ENCODE data around the gene MOB3C. TPM values are rescaled to one million over a fixed set of nuclear protein-coding genes. Genes with fewer than 3 reads are reported as not detected.
A peak's percentile ranks its signal among the peaks of the same experiment; 100 is the strongest.
"Not testable (repeated sequence)": the region's sequence is repeated elsewhere in the genome, so short reads cannot be mapped to it uniquely, and the experiment has no call there.

MOB3C gene
- total RNA-seq, result 10 to 100 TPM; 22.4 to 30.8 (median 26.6) TPM

- TF ChIP-seq POLR2A (IDR thresholded peaks at IDR 0.05) (peak in 1 of 2 donors; percentile 87), CTCF (IDR thresholded peaks at IDR 0.05) (no peak)
- intact Hi-C loops (cut with DNase I), result no loop called here
- Histone ChIP-seq H3K27me3 (no peaks in the 10 kb centered on the region), H3K9me3 (no peaks in the 10 kb centered on the region), H3K27ac (peak within 1 kb of the TSS; percentile 82 to 91 (median 87)), H3K4me3 (replicated peaks in 1 of 3) (peak within 1 kb of the TSS; percentile 39 to 83 (median 66)), H3K36me3 (no peaks in the 10 kb centered on the region), H3K4me1 (peaks cover 33 to 49% of the 10 kb centered on the region in 2 donors)
- WGBS, 2 donors, result 0% methylated on average over 28 to 32 of the region's 62 CpGs
- peak; percentile 71 to 73 for DNase-seq
Observed at GRCh38 chr1:46616277-46617107, at the start of gene MOB3C. TSS of gene MOB3C (minus strand) at chr1:46616811. CDS start at chr1:46613321, 3,490 bp downstream.

GRCh38 chr1:46665983-46666382, 49.4 kb upstream of the MOB3C start:
- WGBS, 2 donors, result 80% methylated on average over 2 of the region's 2 CpGs; no CpG with 5 or more reads in 1 of the 2 donors
- no peak for DNase-seq
- TF ChIP-seq POLR2A (IDR thresholded peaks at IDR 0.05), result no peak
- H3K27ac ChIP-seq, result no peak overlapping the region
- H3K4me3 ChIP-seq (replicated peaks in 1 of 3), result no peak overlapping the region
- intact Hi-C loops (cut with DNase I), result no loop called here
- H3K9me3 ChIP-seq, result no peaks in the 10 kb centered on the region
- H3K4me1 ChIP-seq, result peaks cover 12 to 20% of the 10 kb centered on the region in 2 donors
- H3K36me3 ChIP-seq, result peaks cover 0 to 12% of the 10 kb centered on the region in 2 donors
- H3K27me3 ChIP-seq, result no peaks in the 10 kb centered on the region

GRCh38 chr1:46662919-46663318, 46.3 kb upstream of the MOB3C start:
- H3K4me1 ChIP-seq, result peaks cover 12 to 16% of the 10 kb centered on the region in 2 donors
- 99 to 100% methylated on average over 5 of the region's 5 CpGs for WGBS, 2 donors
- H3K27me3 ChIP-seq; H3K9me3 ChIP-seq; intact Hi-C loops (cut with DNase I); H3K4me3 ChIP-seq (replicated peaks in 1 of 3); H3K27ac ChIP-seq; DNase-seq: not testable (repeated sequence)
- peaks cover 4 to 15% of the 10 kb centered on the region in 2 donors for H3K36me3 ChIP-seq

- intact Hi-C loops (cut with DNase I); DNase-seq; H3K27ac ChIP-seq; H3K4me3 ChIP-seq (replicated peaks in 1 of 3); H3K9me3 ChIP-seq; H3K4me1 ChIP-seq; H3K27me3 ChIP-seq: not testable (repeated sequence)
- WGBS, 2 donors, result 84 to 94% methylated on average over 5 of the region's 5 CpGs
- H3K36me3 ChIP-seq, result peaks cover 7 to 28% of the 10 kb centered on the region in 2 donors
Observed at GRCh38 chr1:46660116-46660515, 43.5 kb upstream of the MOB3C start.

- intact Hi-C loops (cut with DNase I), result no loop called here
- no peak overlapping the region for H3K27ac ChIP-seq
- H3K4me3 ChIP-seq (replicated peaks in 1 of 3), result no peak overlapping the region
- no peaks in the 10 kb centered on the region for H3K27me3 ChIP-seq
- H3K4me1 ChIP-seq, result no peaks in the 10 kb centered on the region
- peaks cover 7 to 25% of the 10 kb centered on the region in 2 donors for H3K36me3 ChIP-seq
- WGBS, 2 donors, result 90 to 91% methylated on average over 2 of the region's 2 CpGs
- no peak for DNase-seq
- TF ChIP-seq POLR2A (IDR thresholded peaks at IDR 0.05), result no peak
- H3K9me3 ChIP-seq, result no peaks in the 10 kb centered on the region
Observed at GRCh38 chr1:46659307-46659870, 42.8 kb upstream of the MOB3C start.

- no peak overlapping the region for H3K4me3 ChIP-seq (replicated peaks in 1 of 3)
- H3K27ac ChIP-seq, result no peak overlapping the region
- intact Hi-C loops (cut with DNase I), result no loop called here
- no peaks in the 10 kb centered on the region for H3K27me3 ChIP-seq
- H3K9me3 ChIP-seq, result no peaks in the 10 kb centered on the region
- no peaks in the 10 kb centered on the region for H3K4me1 ChIP-seq
- WGBS, 2 donors, result 94 to 100% methylated on average over 1 of the region's 1 CpG
- TF ChIP-seq CTCF (IDR thresholded peaks at IDR 0.05), result no peak
- no peak for TF ChIP-seq POLR2A (IDR thresholded peaks at IDR 0.05)
- H3K36me3 ChIP-seq, result peaks cover 7 to 22% of the 10 kb centered on the region in 2 donors
- no peak for DNase-seq
Observed at GRCh38 chr1:46657775-46658174, 41.2 kb upstream of the MOB3C start.

- Histone ChIP-seq H3K9me3 (no peaks in the 10 kb centered on the region), H3K27ac (no peak overlapping the region), H3K4me1 (no peaks in the 10 kb centered on the region), H3K36me3 (peaks cover 7 to 29% of the 10 kb centered on the region in 2 donors), H3K27me3 (no peaks in the 10 kb centered on the region), H3K4me3 (replicated peaks in 1 of 3) (no peak overlapping the region)
- intact Hi-C loops (cut with DNase I), result no loop called here
- TF ChIP-seq CTCF (IDR thresholded peaks at IDR 0.05) (no peak), POLR2A (IDR thresholded peaks at IDR 0.05) (no peak)
- DNase-seq, result no peak
- 64 to 85% methylated on average over 2 of the region's 2 CpGs for WGBS, 2 donors
Observed at GRCh38 chr1:46656643-46657042, 40.0 kb upstream of the MOB3C start.
